CD4-positive, alpha-beta T cell treated with Interleukin-2 at 100 ng/mL for 4 hours (primary cell): ENCODE data around the gene A2ML1.
"Not testable (repeated sequence)": the region's sequence is repeated elsewhere in the genome, so short reads cannot be mapped to it uniquely, and the experiment has no call there.

Experiments
- DNase-seq: peaks from one replicate; pipeline ENCODE4 v3.0.0-alpha.2; 2020; ENCODE audit warnings: low spot score

A2ML1 gene

DNA sequence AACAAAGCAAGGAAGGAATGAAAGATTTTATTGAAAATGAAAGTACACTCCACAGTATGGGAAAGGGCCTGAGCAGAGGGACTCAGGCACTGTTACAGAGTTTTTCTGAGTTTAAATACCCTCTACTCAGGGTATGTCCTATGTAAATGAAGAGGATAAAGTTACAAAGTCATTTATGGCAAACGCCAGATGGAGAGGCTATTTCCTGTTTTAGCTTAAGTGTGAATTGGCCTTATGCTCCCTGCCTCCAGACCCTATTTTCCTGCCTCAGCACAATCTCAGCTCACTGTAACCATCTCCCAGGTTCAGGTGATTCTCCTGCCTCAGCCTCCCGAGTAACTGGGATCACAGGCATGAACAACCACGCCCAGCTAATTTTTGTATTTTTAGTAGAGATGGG lies 85.1 kb downstream of the A2ML1 start:
- no peak for DNase-seq

DNA sequence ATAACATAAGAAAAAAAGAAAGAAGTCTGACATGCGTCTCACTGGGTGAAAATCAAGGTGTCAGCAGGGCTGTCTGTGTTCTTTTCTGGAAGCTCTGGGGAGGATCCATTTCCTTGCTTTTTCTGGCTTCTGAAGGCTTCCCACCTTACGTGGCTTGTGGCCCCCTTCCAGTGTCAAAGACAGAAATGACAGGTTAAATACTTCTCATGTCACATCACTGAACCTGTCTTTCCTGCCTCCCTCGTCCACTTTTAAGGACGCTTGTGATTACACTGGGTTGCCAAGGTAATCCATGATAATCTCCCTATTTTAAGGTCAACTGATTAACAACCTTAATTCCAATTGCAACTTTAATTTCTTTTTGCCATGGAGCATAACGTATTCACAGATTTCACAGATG lies 87.3 kb downstream of the A2ML1 start:
- DNase-seq, result no peak

DNA sequence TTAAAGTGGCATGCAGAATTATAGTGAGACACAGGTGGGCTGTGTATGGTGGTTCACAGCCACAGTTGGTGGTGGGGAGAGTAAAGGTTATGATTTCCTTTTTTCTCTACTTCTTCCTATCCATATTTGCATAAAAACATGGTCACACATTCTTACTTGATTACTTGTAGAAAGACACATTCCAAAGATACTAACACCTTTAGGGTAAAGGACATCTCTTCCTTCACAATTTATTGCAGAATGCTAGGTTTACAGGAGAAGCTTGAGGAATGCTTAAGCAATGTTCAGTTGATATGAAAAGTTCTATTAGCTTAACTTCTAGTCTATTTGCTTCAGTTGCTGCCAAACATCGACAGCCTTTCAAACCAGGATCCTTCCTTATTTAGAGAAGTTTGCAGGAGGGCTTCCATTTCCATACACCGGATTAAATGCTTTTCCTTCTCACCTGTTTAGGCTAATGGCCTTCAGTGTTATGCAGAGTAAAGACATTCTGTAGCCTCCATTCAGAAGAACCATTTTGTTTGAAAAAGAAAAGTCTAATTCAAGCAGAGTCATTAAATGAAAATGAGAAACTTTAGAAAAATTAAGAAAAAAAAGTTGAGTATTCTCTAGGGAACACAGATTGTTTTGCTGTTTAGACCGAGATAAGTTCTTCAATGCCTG lies 89.3 kb downstream of the A2ML1 start:
- DNase-seq, result no peak

GRCh38 chr12:8912914-8913313 lies 90.5 kb downstream of the A2ML1 start:
- peak; percentile 32 for DNase-seq

DNA sequence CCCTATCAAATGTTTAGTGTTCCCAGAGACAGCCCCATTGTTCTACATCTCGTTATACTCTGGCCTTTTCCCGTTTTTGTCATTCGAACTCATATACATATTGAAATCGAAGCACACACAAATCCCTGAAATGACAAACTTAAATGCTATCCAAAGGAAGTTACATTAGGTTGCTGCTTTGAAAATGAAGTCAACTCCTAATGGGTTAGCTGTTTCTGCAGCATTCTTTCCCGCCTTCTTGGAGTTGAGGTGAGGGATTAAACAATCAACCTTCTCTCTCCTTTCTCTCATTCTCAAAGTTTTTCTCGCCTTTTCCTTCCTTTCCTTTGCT lies 91.2 kb downstream of the A2ML1 start:
- no peak for DNase-seq

- peak; percentile 78 for DNase-seq
Observed at GRCh38 chr12:8914033-8914715, 91.8 kb downstream of the A2ML1 start, which contains the start of gene PHC1. Gene PHC1, plus strand, starts transcription at chr12:8914509. Its CDS starts 3,169 bp downstream, at chr12:8917678.

DNA sequence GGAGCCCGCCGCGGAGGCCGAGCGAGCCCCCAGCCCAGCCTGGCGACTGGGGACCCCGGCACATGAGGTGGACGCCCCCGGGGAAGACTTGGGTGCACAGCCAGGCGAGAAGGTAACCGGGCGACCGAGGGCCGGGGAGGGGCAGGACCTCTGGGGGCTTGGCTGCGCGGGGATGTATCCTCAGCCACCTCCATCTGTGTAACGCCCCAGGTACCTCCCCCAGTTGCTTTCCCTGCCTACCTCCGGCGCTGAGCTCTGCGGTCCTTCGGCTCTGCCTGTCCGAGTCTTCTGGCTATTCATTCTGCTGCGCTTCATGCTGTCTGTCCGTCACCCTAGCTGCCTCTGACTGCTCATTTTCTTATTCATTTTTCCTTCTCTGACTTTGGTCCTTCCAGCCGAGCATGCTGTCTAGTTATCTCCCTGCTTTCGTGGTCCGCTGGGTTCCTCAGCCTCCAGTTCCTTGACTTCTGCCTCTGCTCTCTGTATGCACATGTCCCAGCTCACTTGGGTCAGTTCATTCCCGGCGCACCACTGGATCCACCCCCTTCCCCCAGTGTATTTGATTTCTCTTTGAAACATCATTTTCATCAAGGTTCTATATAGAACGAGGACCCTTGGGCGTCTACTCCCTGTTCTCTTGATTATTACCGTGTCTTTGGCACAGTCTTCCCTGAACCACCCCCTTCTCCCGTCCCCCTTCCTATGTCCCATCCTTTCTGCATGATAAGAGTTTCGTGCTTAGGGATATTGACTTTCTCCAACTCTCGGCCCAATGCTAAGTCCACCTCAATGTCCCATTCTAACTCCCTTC lies 92.5 kb downstream of the A2ML1 start:
- peak; percentile 59 for DNase-seq

GRCh38 chr12:8916154-8916553 lies 93.7 kb downstream of the A2ML1 start:
- no peak for DNase-seq

- DNase-seq, result no peak
Observed at GRCh38 chr12:8917031-8917430, 94.6 kb downstream of the A2ML1 start.

DNA sequence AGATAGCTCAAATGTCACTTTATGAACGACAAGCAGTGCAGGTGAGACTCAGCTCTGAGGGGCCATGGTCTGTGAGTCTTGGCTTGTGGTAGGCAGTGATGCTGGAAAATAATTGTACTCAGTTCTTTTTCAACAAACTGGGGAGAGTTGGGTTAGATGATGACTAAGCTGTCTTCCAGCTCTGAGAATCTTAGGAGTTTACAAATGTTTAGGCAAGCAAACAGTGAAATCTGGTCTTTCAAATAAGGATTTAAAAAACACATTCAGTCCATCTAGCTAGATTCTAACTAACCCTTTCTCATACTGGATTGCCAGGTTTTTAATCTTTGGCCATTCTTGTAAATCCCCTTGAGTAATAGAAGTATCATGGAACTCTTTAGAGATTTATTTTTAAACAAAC lies 95.3 kb downstream of the A2ML1 start:
- no peak for DNase-seq

DNA sequence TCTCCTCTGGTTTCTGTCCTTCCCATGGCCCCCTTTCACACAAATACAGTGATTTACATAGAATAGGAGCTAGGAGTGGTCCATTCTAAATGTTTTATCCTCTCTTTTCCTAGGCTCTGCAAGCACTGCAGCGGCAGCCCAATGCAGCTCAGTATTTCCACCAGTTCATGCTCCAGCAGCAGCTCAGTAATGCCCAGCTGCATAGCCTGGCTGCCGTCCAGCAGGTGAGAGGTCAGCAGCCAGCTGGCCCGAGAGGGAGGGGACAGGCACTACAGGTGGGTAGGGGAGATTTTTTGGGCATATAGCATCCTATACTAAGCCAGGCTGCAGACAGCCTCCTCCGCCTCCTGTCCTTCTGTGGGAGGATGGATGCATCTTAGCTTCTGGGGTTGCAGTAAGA lies 97.2 kb downstream of the A2ML1 start:
- DNase-seq, result not testable (repeated sequence)

DNA sequence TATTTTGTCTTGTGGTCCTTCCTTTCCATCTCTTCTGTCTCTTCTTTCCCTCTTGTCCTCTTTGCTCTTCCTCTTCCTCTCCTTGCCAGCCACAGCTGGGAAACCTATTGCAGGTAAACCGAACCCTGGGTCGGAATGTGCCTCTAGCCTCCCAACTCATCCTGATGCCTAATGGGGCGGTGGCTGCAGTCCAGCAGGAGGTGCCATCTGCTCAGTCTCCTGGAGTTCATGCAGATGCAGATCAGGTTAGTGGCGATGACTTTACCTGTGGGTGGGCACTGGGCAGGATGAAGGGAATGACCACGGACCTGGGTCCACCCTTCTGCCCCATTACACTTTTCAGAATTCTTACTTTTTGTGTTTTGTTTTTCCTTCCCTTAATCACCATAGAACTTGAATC lies 100.1 kb downstream of the A2ML1 start:
- DNase-seq, result no peak
